GM12801 (cell line): ENCODE data around the gene TPM1.

Experiments used
- TF ChIP-seq, protein P1 (sequence below): IDR thresholded peaks from one replicate; pipeline ENCODE4 v1.5.1; 2011; ENCODE audit warnings: control low read depth; ENCODE audit not compliant: insufficient read length; ENCODE audit errors: extremely low read depth

Gene TPM1

DNA sequence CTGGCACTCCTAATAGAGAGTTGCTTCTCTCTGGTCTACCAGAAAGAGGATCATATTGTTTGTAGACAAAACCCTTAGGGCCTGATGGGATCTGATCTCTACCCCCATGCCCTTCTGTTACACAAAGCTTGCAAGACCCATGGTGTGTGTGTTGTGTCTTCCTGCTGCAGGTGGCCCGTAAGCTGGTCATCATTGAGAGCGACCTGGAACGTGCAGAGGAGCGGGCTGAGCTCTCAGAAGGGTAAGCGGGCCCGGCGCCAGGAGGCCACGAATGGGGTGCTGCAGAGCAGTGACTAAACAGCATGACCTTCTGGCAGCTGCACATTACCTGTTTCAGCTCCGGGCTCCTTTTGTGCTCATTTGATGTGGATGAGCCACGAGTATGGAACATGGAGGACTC lies 18.2 kb downstream of the TPM1 start:
- TF ChIP-seq, protein P1, sequence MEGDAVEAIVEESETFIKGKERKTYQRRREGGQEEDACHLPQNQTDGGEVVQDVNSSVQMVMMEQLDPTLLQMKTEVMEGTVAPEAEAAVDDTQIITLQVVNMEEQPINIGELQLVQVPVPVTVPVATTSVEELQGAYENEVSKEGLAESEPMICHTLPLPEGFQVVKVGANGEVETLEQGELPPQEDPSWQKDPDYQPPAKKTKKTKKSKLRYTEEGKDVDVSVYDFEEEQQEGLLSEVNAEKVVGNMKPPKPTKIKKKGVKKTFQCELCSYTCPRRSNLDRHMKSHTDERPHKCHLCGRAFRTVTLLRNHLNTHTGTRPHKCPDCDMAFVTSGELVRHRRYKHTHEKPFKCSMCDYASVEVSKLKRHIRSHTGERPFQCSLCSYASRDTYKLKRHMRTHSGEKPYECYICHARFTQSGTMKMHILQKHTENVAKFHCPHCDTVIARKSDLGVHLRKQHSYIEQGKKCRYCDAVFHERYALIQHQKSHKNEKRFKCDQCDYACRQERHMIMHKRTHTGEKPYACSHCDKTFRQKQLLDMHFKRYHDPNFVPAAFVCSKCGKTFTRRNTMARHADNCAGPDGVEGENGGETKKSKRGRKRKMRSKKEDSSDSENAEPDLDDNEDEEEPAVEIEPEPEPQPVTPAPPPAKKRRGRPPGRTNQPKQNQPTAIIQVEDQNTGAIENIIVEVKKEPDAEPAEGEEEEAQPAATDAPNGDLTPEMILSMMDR, result no peak

DNA sequence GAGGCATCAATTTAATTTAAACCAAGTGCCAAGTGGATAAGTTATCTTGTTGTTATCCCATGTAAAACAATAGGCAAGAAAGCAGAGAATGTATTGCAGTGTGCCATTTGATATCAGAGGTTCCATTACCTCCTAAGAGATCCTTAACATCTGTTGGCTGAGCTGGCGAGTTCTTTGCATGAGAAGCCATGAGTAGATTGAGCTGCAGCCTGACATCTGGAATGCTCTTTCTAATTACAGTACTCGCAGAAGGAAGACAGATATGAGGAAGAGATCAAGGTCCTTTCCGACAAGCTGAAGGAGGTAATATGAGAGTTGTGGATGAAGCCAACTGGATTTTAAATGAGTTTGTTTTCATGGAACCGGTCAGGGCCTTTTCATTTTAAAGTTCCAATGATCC lies 19.4 kb downstream of the TPM1 start:
- TF ChIP-seq, protein P1, result no peak

DNA sequence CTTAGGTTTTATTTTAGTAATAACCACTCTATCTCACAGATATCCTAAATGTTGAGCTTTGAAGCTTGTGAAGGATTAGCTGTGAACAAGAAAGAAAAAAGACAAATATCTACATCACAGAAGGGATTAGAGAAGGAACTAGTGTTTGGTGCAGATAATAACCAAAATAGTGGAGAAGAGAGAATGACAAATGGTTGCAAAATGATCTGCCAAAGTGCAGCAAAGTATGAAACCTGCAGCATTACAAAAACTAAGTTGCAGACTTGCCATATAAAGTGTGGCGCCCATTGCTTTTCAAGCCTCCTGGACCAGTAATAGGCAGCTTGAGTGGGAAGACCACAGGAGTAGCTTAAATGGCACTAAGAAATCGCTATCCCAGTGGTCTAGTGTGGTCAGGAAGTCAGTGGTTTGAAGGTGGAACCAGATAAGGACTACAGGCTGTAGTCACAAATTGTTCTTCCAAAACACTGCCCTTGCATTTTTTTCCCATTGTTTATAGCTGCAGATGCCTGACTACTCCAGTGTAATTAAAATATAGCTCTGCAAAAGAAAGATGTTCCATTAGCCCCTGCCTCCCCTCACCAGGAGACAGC lies 20.7 kb downstream of the TPM1 start:
- TF ChIP-seq, protein P1, result no peak

DNA sequence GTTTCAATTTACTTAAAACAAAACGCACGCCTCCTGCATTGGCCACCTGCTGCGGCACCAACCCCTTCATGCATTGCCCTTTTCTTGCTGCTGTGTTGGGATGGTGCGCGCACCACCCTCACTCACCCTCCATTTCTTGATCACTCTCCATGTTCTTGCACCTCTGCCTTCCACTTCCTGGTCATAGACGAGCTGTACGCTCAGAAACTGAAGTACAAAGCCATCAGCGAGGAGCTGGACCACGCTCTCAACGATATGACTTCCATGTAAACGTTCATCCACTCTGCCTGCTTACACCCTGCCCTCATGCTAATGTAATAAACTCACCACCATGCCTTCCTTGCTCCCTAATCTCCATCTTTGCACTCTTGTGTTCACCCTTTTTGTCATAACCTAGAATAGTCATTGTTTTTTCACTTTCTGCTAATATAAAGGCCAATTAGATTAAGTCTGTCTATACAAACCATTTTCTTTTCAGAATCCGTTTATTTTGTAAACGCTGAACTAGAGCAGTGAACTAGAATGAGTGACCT lies 21.4 kb downstream of the TPM1 start:
- TF ChIP-seq, protein P1, result no peak

DNA sequence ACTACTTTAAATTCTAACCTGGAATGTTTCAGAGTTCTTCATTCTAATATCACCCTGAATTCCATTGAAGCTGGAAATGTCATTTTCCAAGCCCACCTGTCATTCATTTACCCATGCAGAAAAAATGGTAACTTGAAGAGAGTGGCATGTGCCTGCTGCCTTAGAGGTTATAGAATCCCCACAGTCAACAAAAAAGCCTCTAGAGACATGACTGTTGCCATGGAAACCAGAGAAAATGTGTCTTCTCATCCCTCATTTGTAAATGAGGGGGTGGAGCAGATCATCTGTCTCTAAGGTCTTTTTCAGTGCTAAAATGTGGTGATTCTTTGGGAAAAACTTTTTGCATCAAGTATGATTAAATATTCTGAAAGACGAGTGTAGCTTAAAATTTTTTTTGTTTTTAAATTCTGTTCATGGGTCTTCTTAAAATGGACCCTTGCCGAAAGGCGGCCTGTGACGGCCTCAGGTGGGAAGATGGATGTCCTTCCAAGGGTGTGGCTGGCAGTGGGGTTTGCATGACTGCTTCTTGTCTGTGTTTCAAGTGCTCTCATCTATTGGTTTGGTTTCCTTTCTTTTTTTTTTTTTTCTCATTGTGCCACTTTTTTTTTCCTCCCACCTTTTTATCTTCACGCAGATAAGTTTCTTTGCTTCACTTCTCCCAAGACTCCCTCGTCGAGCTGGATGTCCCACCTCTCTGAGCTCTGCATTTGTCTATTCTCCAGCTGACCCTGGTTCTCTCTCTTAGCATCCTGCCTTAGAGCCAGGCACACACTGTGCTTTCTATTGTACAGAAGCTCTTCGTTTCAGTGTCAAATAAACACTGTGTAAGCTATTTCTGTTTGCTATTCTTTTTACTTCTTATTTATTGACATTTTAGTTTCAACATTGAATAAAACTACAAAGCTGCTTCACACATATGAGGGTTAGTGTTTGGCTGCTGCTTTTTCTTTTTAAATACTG lies 23.0 kb downstream of the TPM1 start:
- TF ChIP-seq, protein P1, result no peak

DNA sequence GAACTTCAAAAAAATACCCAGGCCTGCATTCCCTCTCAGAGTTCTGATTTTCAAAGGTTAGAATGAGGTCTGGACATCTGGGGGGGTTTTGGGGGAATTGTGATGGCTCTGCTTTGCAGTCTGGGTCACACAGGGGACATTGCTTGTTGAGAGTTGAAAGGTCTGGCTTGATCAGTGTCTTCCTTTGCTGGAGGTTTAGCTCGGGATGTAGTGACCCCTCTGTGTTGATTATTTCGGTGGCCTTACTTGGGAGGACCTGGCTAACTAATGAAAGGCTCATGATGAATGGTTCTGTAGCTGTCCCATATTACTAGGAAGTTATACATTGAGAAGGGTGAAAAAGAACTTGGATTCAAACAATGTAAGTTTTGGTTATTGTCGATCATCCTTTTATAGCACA lies 23.7 kb downstream of the TPM1 start:
- TF ChIP-seq, protein P1, result no peak

DNA sequence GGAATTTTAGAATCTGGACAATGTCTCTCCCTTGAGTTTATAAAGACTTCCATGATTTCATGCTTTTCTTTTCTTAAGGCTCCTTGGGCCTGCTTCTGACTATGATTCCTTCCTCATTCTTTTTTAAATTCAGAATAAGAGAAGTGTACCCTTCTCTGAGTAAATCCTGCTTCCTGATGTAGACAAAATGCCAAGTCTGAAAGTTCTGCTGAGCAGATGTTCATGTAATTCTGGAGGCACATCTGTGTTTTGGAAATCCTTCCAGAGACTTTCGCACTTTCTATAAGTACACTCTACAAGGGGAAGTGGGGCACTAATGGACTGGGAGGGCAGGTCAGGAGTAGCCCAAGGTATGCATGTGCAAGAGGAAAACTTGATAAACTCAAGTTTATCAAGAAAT lies 24.8 kb downstream of the TPM1 start:
- TF ChIP-seq, protein P1, result no peak
